Neural cell (in vitro differentiated cells): Measurements from ENCODE around the gene CD180.

ENCODE experiments used
- EP300 ChIP-seq: fragments of 450-650 bp; conservative IDR thresholded peaks from 2 replicates; pipeline ENCODE4 v1.6.1; 2014; ENCODE audit warnings: antibody characterized with exemption, mild to moderate bottlenecking, moderate library complexity; ENCODE audit not compliant: poor library complexity, severe bottlenecking
- EZH2 ChIP-seq: fragments of 200-600, 300-800 bp; shearing (Covaris generic), sonication (generic); IDR thresholded peaks from 2 replicates; pipeline ENCODE4 v1.6.1; 2014; ENCODE audit warnings: antibody characterized with exemption, low read length, borderline replicate concordance, mild to moderate bottlenecking; ENCODE audit not compliant: insufficient read depth, poor library complexity, severe bottlenecking
- POLR2AphosphoS5 ChIP-seq: IDR thresholded peaks from 2 replicates; pipeline ENCODE4 v1.6.1; 2012
- RAD21 ChIP-seq: fragments of 450-650 bp; conservative IDR thresholded peaks from 2 replicates; pipeline ENCODE4 v1.6.1; 2014; ENCODE audit warnings: antibody characterized with exemption, mild to moderate bottlenecking, moderate library complexity
- SMC3 ChIP-seq: fragments of 450-650 bp; conservative IDR thresholded peaks from 2 replicates; pipeline ENCODE4 v1.6.1; 2014; ENCODE audit warnings: antibody characterized with exemption, mild to moderate bottlenecking, moderate library complexity; ENCODE audit not compliant: poor library complexity
- TAF1 ChIP-seq: IDR thresholded peaks from 2 replicates; pipeline ENCODE4 v1.6.1; 2012; ENCODE audit warnings: low read depth
- TF ChIP-seq, protein P1 (sequence below): fragments of 450-650 bp; IDR thresholded peaks from 2 replicates; pipeline ENCODE4 v1.5.1; 2014; ENCODE audit warnings: antibody characterized with exemption, mild to moderate bottlenecking, moderate library complexity; ENCODE audit not compliant: poor library complexity, severe bottlenecking
- TF ChIP-seq, protein P2 (sequence below): IDR thresholded peaks from 2 replicates; pipeline ENCODE4 v1.6.1; 2012; ENCODE audit warnings: borderline replicate concordance

DNA sequence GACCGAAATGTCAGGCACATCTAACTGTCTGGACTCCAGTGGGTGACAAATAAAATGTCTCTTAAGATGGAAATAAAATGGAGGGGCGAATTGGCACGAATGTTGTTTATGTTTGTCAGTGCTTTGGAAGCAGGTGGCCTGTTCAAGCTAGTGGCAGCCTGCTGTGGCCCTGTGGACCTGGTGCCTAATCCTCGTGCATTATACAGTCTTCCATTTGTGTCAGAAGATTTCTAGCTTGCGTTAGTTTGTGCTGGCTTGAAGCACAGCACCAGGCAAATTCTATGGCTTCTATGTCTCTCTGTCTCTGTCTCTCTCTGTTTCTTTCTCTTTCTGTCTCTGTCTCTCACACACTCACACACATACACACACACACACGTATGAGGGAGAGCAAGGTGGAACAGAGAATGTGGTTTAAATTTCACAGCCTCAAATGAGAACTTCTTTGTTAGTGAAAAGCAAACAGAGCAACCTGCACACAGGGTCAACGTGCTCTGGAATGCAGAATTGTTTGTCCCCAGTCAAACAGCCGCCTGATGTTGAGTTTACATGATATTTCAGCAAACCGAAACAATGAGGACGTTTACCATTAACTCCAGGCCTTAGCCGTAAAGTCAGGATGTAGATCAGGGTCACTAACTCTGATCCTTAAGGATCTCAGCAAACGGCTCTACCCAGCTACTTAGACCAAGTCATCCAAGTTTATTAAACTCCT is 39.0 kb upstream of the CD180 start:
- TF ChIP-seq EZH2 (no peak), POLR2AphosphoS5 (no peak), TAF1 (no peak), EP300 (no peak), RAD21 (no peak), SMC3 (no peak)
- TF ChIP-seq, protein P1, sequence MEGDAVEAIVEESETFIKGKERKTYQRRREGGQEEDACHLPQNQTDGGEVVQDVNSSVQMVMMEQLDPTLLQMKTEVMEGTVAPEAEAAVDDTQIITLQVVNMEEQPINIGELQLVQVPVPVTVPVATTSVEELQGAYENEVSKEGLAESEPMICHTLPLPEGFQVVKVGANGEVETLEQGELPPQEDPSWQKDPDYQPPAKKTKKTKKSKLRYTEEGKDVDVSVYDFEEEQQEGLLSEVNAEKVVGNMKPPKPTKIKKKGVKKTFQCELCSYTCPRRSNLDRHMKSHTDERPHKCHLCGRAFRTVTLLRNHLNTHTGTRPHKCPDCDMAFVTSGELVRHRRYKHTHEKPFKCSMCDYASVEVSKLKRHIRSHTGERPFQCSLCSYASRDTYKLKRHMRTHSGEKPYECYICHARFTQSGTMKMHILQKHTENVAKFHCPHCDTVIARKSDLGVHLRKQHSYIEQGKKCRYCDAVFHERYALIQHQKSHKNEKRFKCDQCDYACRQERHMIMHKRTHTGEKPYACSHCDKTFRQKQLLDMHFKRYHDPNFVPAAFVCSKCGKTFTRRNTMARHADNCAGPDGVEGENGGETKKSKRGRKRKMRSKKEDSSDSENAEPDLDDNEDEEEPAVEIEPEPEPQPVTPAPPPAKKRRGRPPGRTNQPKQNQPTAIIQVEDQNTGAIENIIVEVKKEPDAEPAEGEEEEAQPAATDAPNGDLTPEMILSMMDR = no peak
- TF ChIP-seq, protein P2, sequence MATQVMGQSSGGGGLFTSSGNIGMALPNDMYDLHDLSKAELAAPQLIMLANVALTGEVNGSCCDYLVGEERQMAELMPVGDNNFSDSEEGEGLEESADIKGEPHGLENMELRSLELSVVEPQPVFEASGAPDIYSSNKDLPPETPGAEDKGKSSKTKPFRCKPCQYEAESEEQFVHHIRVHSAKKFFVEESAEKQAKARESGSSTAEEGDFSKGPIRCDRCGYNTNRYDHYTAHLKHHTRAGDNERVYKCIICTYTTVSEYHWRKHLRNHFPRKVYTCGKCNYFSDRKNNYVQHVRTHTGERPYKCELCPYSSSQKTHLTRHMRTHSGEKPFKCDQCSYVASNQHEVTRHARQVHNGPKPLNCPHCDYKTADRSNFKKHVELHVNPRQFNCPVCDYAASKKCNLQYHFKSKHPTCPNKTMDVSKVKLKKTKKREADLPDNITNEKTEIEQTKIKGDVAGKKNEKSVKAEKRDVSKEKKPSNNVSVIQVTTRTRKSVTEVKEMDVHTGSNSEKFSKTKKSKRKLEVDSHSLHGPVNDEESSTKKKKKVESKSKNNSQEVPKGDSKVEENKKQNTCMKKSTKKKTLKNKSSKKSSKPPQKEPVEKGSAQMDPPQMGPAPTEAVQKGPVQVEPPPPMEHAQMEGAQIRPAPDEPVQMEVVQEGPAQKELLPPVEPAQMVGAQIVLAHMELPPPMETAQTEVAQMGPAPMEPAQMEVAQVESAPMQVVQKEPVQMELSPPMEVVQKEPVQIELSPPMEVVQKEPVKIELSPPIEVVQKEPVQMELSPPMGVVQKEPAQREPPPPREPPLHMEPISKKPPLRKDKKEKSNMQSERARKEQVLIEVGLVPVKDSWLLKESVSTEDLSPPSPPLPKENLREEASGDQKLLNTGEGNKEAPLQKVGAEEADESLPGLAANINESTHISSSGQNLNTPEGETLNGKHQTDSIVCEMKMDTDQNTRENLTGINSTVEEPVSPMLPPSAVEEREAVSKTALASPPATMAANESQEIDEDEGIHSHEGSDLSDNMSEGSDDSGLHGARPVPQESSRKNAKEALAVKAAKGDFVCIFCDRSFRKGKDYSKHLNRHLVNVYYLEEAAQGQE = no peak
